ENCODE measurements around the gene SUSD1.
A peak's percentile ranks its signal among the peaks of the same experiment; 100 is the strongest.

Gene SUSD1

GRCh38 chr9:112168197-112168596 lies 6.9 kb downstream of the SUSD1 start:
- Histone ChIP-seq H3K9ac (ENCODE audit: low read depth, low read length, poor library complexity, severe bottlenecking) (no peak overlapping the region), H3K36me3 (ENCODE audit: insufficient read depth, low read length) (no peaks in the 10 kb centered on the region), H3K9me3 (ENCODE audit: insufficient read depth, low read depth, low read length) (no peaks in the 10 kb centered on the region), H3K79me2 (ENCODE audit: insufficient read depth, low read length) (peaks cover 28% of the 10 kb centered on the region), H3K4me2 (ENCODE audit: low read depth, low read length, poor library complexity, severe bottlenecking) (no peak overlapping the region), H3K27me3 (ENCODE audit: insufficient read depth, low read length, poor library complexity, severe bottlenecking) (no peaks in the 10 kb centered on the region), H3K4me3 (ENCODE audit: low read length, poor library complexity, severe bottlenecking) (no peak overlapping the region), H2AFZ (ENCODE audit: low read length) (no peak overlapping the region), H4K20me1 (ENCODE audit: insufficient read depth, low read length, poor library complexity, severe bottlenecking) (no peaks in the 10 kb centered on the region), H3K9me2 (replicated peaks; ENCODE audit: low read depth, low read length) (no peaks in the 10 kb centered on the region), H3K4me1 (ENCODE audit: insufficient read depth, low read length, poor library complexity, severe bottlenecking) (peaks cover 49% of the 10 kb centered on the region), H3F3A (ENCODE audit: low read depth) (no peaks in the 10 kb centered on the region)
- TF ChIP-seq CTCF (conservative IDR thresholded peaks at IDR 0.05; ENCODE audit: low read length) (no peak), EZH2phosphoT487 (IDR thresholded peaks at IDR 0.05; ENCODE audit: borderline replicate concordance) (no peak)

DNA sequence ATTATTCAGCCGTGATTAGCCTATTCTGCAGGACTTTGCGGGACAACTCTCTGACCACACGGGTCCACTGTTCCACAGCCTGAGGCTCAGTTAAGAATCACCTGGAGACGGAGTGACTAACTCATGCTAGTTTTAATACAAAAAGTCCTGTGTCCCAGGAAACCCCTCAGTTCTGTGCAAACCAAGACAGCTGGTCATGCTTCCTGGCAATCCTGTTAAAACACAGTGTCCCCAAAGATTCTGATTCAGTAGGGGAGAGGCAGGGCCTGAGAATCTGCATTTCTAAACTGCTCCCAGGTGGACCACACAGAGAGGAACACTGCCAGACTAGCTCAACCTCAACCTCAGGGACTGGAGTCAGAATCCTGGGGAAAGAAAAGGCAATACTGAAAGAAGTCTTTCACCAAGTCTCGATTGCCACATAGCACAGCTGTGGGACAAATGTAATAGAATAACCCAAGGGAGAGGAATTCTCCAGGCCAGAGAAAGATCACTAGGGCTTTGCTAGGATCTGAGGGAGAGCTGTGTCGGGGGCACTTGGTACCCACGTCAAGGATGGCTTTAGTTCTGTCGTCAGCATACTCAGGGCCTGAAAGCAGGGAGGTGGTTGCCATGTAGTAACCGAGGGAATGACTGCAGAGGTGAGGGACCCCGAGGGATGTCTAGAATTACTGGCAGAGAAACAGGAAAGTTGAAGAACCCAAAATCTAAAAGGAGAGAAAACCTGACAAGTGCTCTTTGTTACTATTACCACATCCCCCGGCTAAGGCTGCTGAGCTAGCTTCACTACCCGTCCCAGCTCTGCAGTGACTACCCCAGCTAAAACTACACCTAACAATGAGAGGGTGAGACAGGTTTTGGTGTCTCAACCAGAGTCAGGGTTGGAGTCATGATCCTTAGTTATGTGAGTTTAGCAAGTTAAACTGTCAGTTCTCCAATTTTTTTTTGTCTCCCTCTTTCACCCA lies 8.6 kb downstream of the SUSD1 start:
- Histone ChIP-seq H3K9ac (ENCODE audit: low read depth, low read length, poor library complexity, severe bottlenecking) (no peak overlapping the region), H4K20me1 (ENCODE audit: insufficient read depth, low read length, poor library complexity, severe bottlenecking) (no peaks in the 10 kb centered on the region), H3K4me2 (ENCODE audit: low read depth, low read length, poor library complexity, severe bottlenecking) (peak overlapping the region; percentile 15), H3K9me3 (ENCODE audit: insufficient read depth, low read depth, low read length) (no peaks in the 10 kb centered on the region), H3K79me2 (ENCODE audit: insufficient read depth, low read length) (peaks cover 14% of the 10 kb centered on the region; the same call in 1 of the 2 replicates), H3F3A (ENCODE audit: low read depth) (no peaks in the 10 kb centered on the region), H3K36me3 (ENCODE audit: insufficient read depth, low read length) (no peaks in the 10 kb centered on the region), H3K4me1 (ENCODE audit: insufficient read depth, low read length, poor library complexity, severe bottlenecking) (peaks cover 40% of the 10 kb centered on the region), H3K4me3 (ENCODE audit: low read length, poor library complexity, severe bottlenecking) (no peak overlapping the region), H3K9me2 (replicated peaks; ENCODE audit: low read depth, low read length) (no peaks in the 10 kb centered on the region), H3K27me3 (ENCODE audit: insufficient read depth, low read length, poor library complexity, severe bottlenecking) (no peaks in the 10 kb centered on the region), H2AFZ (ENCODE audit: low read length) (no peak overlapping the region)
- TF ChIP-seq CTCF (conservative IDR thresholded peaks at IDR 0.05; ENCODE audit: low read length) (0 out of 2 replicates have a peak, but pooled peaks have one; percentile 8), EZH2phosphoT487 (IDR thresholded peaks at IDR 0.05; ENCODE audit: borderline replicate concordance) (no peak)

- peak overlapping the region; percentile 42 for H3K4me2 ChIP-seq (ENCODE audit: low read depth, low read length, poor library complexity, severe bottlenecking)
- H3K4me1 ChIP-seq (ENCODE audit: insufficient read depth, low read length, poor library complexity, severe bottlenecking), result peaks cover 12% of the 10 kb centered on the region
- peaks cover 14% of the 10 kb centered on the region; the same call in 1 of the 2 replicates for H3K79me2 ChIP-seq (ENCODE audit: insufficient read depth, low read length)
These were observed 12.3 kb downstream of the SUSD1 start for GRCh38 chr9:112162621-112163413.

More at GRCh38 chr9:112162621-112163413, 12.3 kb downstream of the SUSD1 start:
- Histone ChIP-seq H4K20me1 (ENCODE audit: insufficient read depth, low read length, poor library complexity, severe bottlenecking) (no peaks in the 10 kb centered on the region), H3K9ac (ENCODE audit: low read depth, low read length, poor library complexity, severe bottlenecking) (no peak overlapping the region), H3K36me3 (ENCODE audit: insufficient read depth, low read length) (no peaks in the 10 kb centered on the region), H2AFZ (ENCODE audit: low read length) (no peak overlapping the region), H3K9me3 (ENCODE audit: insufficient read depth, low read depth, low read length) (no peaks in the 10 kb centered on the region), H3K27me3 (ENCODE audit: insufficient read depth, low read length, poor library complexity, severe bottlenecking) (no peaks in the 10 kb centered on the region), H3F3A (ENCODE audit: low read depth) (no peaks in the 10 kb centered on the region), H3K9me2 (replicated peaks; ENCODE audit: low read depth, low read length) (no peaks in the 10 kb centered on the region), H3K4me3 (ENCODE audit: low read length, poor library complexity, severe bottlenecking) (peak overlapping the region; percentile 17)
- TF ChIP-seq CTCF (conservative IDR thresholded peaks at IDR 0.05; ENCODE audit: low read length), result no peak
- no peak for TF ChIP-seq EZH2phosphoT487 (IDR thresholded peaks at IDR 0.05; ENCODE audit: borderline replicate concordance)

Data from Loucy (cell line).